GM12878 (cell line): ENCODE results near the gene PI4K2A. TPM values are rescaled to one million over a fixed set of nuclear protein-coding genes. Genes with fewer than 3 reads are reported as not detected.

Source experiments
- BCLAF1 ChIP-seq: fragments of 450-650 bp; IDR thresholded peaks from 2 replicates; pipeline ENCODE4 v1.6.1; 2017; ENCODE audit warnings: antibody characterized with exemption, mild to moderate bottlenecking, moderate library complexity
- BMI1 ChIP-seq: fragments of 450-650 bp; IDR thresholded peaks from 2 replicates; pipeline ENCODE4 v1.6.1; 2016; ENCODE audit warnings: mild to moderate bottlenecking, moderate library complexity, borderline replicate concordance
- CBX3 ChIP-seq: fragments of 200-600 bp; sonication (generic); IDR thresholded peaks from 2 replicates; pipeline ENCODE4 v1.6.1; 2016; ENCODE audit warnings: low read depth, borderline replicate concordance
- E2F4 ChIP-seq: IDR thresholded peaks from 2 replicates; pipeline ENCODE4 v1.6.1; 2012; ENCODE audit warnings: low read depth, low read length, improper control_type of control experiment
- ELK1 ChIP-seq: IDR thresholded peaks from 2 replicates; pipeline ENCODE4 v1.6.1; 2012; ENCODE audit warnings: low read depth, low read length, improper control_type of control experiment
- EP300 ChIP-seq, 2 experiments: fragments of 150-350 bp in 1 of 2; IDR thresholded peaks; 2 replicates each; pipeline ENCODE4 v1.6.1; 2011 to 2012; ENCODE audit warnings: low read depth in 2 of 2, low read length in 2 of 2, borderline replicate concordance in 1 of 2, improper control_type of control experiment in 1 of 2, inconsistent platforms in 1 of 2; ENCODE audit not compliant: control insufficient read depth in 1 of 2
- IKZF1 ChIP-seq: fragments of 450-650 bp; conservative IDR thresholded peaks from 2 replicates; pipeline ENCODE4 v1.6.1; 2017; ENCODE audit warnings: antibody characterized with exemption, mild to moderate bottlenecking
- MEF2A ChIP-seq: IDR thresholded peaks from 2 replicates; pipeline ENCODE4 v1.6.1; 2011; ENCODE audit warnings: low read depth, mild to moderate bottlenecking, low read length, moderate library complexity; ENCODE audit not compliant: insufficient read depth
- MYC ChIP-seq: IDR thresholded peaks from 2 replicates; pipeline ENCODE4 v1.6.1; 2011; ENCODE audit warnings: mild to moderate bottlenecking, low read length, moderate library complexity, inconsistent platforms; ENCODE audit not compliant: insufficient read depth, insufficient replicate concordance, insufficient read length, severe bottlenecking
- NFIC ChIP-seq: IDR thresholded peaks from 2 replicates; pipeline ENCODE4 v1.6.1; 2012; ENCODE audit warnings: low read depth, mild to moderate bottlenecking, inconsistent platforms, low read length, moderate library complexity
- NFYB ChIP-seq: IDR thresholded peaks from 2 replicates; pipeline ENCODE4 v1.6.1; 2011; ENCODE audit warnings: low read depth, mild to moderate bottlenecking, low read length, improper control_type of control experiment, moderate library complexity; ENCODE audit not compliant: insufficient read depth
- NR2C2 ChIP-seq: IDR thresholded peaks from 2 replicates; pipeline ENCODE4 v1.6.1; 2011; ENCODE audit warnings: borderline replicate concordance, low read depth; ENCODE audit not compliant: control insufficient read depth, insufficient read length
- RB1 ChIP-seq: fragments of 450-650 bp; formaldehyde crosslinking; IDR thresholded peaks from 2 replicates; pipeline ENCODE4 v1.6.1; 2017; ENCODE audit warnings: mild to moderate bottlenecking, borderline replicate concordance
- SREBF1 ChIP-seq: IDR thresholded peaks from 2 replicates; pipeline ENCODE4 v1.6.1; 2012; ENCODE audit warnings: mild to moderate bottlenecking, low read length
- ZNF24 ChIP-seq: fragments of 450-650 bp; IDR thresholded peaks from 2 replicates; pipeline ENCODE4 v1.6.1; 2017; ENCODE audit warnings: antibody characterized with exemption, mild to moderate bottlenecking
- polyA plus RNA-seq, 11 experiments: library from polyadenylated mRNA; depleted of rRNA in 4 of 11; unstranded in 6 of 11; stranded (reverse) in 5 of 11; fragments of >200 nt; fragmentation: Nextera tagmentation in 4 of 11; fragmentation: Illumina TruSeq in 1 of 11; extraction: Ambion mirVana in 4 of 11; extraction: Trizol in 1 of 11; gene quantifications; 1 replicate in 1 of 11; 2 replicates in 10 of 11; pipeline versions ENCODE4 v1.2.1 to v1.2.3, GENCODE V29; 2011 to 2016; ENCODE audit warnings: inconsistent platforms in 2 of 11, missing spikeins in 2 of 11, low read depth in 1 of 11
- total RNA-seq, 4 experiments: library from RNA; depleted of rRNA in 3 of 4; stranded (reverse); fragments of >200 nt in 3 of 4; fragmentation: Illumina TruSeq in 1 of 4; extraction: Trizol in 1 of 4; gene quantifications; 2 replicates each; pipeline versions ENCODE4 v1.2.1 to v1.2.3, GENCODE V29; 2013 to 2021
- TF ChIP-seq, protein P1 (sequence below): fragments of 450-650 bp; IDR thresholded peaks from 2 replicates; pipeline ENCODE4 v1.6.1; 2017; ENCODE audit warnings: mild to moderate bottlenecking
- TF ChIP-seq, protein P2 (sequence below): IDR thresholded peaks from 2 replicates; pipeline ENCODE4 v1.6.1; 2012; ENCODE audit warnings: low read length, inconsistent platforms

The PI4K2A gene
- total and polyA plus RNA-seq, 10 of the 15 experiments (the other 5 are each of a cell fraction or from before 2014, with no cell fraction given) = 1.5 to 14.5 (median 10.0) TPM

GRCh38 chr10:97640174-97640867 lies at the start of gene PI4K2A (continued):
- TF ChIP-seq ELK1 = no peak
- TF ChIP-seq, protein P1, sequence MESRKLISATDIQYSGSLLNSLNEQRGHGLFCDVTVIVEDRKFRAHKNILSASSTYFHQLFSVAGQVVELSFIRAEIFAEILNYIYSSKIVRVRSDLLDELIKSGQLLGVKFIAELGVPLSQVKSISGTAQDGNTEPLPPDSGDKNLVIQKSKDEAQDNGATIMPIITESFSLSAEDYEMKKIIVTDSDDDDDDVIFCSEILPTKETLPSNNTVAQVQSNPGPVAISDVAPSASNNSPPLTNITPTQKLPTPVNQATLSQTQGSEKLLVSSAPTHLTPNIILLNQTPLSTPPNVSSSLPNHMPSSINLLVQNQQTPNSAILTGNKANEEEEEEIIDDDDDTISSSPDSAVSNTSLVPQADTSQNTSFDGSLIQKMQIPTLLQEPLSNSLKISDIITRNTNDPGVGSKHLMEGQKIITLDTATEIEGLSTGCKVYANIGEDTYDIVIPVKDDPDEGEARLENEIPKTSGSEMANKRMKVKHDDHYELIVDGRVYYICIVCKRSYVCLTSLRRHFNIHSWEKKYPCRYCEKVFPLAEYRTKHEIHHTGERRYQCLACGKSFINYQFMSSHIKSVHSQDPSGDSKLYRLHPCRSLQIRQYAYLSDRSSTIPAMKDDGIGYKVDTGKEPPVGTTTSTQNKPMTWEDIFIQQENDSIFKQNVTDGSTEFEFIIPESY = no peak
- no peak for TF ChIP-seq CBX3
- TF ChIP-seq E2F4 = peak; percentile 61
- TF ChIP-seq RB1 = peak; percentile 62; the same call in 1 of the 2 replicates
- no peak for TF ChIP-seq NFIC
- TF ChIP-seq MYC = no peak
- TF ChIP-seq, protein P2, sequence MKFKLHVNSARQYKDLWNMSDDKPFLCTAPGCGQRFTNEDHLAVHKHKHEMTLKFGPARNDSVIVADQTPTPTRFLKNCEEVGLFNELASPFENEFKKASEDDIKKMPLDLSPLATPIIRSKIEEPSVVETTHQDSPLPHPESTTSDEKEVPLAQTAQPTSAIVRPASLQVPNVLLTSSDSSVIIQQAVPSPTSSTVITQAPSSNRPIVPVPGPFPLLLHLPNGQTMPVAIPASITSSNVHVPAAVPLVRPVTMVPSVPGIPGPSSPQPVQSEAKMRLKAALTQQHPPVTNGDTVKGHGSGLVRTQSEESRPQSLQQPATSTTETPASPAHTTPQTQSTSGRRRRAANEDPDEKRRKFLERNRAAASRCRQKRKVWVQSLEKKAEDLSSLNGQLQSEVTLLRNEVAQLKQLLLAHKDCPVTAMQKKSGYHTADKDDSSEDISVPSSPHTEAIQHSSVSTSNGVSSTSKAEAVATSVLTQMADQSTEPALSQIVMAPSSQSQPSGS = no peak
- TF ChIP-seq ZNF24 = peak; percentile 73
- TF ChIP-seq IKZF1 = no peak
- no peak for TF ChIP-seq SREBF1
- peak; percentile 93 for TF ChIP-seq NFYB
- TF ChIP-seq NR2C2 = no peak
- no peak for TF ChIP-seq EP300 (IDR thresholded peaks at IDR 0.05; ENCODE audit: borderline replicate concordance in 1 of 2, control insufficient read depth in 1 of 2, low read depth in 2 of 2, low read length in 2 of 2)
- TF ChIP-seq BCLAF1 = no peak
- no peak for TF ChIP-seq BMI1
- TF ChIP-seq MEF2A = no peak
